Measurements from ENCODE around the gene CDK18.

Gene CDK18

GRCh38 chr1:205505076-205505729, 734 bp downstream of the CDK18 start:
- DNase-seq (ENCODE audit: low spot score), result peak; percentile 24

- peak; percentile 27 for DNase-seq (ENCODE audit: low spot score)
These were observed 1.3 kb downstream of the CDK18 start for GRCh38 chr1:205505791-205506190.

- DNase-seq (ENCODE audit: low spot score), result peak; percentile 30
These were observed 2.1 kb downstream of the CDK18 start for GRCh38 chr1:205506409-205507200.

GRCh38 chr1:205508227-205508714, 3.8 kb downstream of the CDK18 start:
- DNase-seq (ENCODE audit: low spot score), result no peak

GRCh38 chr1:205510308-205510950, 6.0 kb downstream of the CDK18 start:
- DNase-seq (ENCODE audit: low spot score), result peak; percentile 36

DNA sequence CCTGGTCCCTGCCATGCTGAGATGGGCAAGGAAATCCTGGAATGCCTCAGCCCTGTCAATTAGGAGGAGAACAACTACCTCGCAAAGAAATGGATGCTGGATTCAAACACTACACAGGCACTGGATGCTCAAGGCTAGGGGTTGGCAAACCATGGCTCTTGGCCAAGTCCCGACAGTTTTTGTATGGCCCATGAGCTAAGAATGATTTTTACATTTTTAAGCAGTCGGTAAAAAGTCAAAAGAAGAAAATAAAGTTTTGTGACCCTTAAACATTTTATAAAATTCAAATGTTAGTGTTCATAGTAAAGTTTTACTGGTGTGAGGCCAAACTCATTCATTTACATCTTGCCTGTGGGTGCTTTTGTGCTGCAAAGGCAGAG, 6.5 kb downstream of the CDK18 start:
- peak; percentile 44 for DNase-seq (ENCODE audit: low spot score)

GRCh38 chr1:205512059-205513045, 7.9 kb downstream of the CDK18 start:
- DNase-seq (ENCODE audit: low spot score), result peak; percentile 73

DNA sequence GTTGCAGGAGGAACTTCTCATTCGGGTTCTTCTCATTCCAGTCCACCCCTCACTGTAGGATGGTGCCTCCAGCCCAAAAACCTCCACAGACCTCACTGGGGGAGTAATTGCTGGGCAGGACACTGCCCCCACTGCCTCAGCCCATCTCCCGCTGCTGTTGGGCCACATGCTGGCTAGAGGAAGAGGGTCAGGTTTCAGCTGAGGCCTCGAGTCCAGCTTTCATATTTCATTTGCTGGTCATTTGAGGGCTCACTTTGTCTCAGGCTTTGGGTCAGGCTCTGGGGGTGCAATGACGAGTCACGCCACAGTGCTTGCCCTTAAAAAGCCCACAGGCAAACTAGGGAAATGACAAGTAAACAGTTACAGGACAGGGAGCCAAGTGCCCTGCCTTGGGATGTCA, 9.3 kb downstream of the CDK18 start:
- peak; percentile 10 for DNase-seq (ENCODE audit: low spot score)

- peak; percentile 12 for DNase-seq (ENCODE audit: low spot score)
These were observed 10.0 kb downstream of the CDK18 start for GRCh38 chr1:205514211-205515142.

DNA sequence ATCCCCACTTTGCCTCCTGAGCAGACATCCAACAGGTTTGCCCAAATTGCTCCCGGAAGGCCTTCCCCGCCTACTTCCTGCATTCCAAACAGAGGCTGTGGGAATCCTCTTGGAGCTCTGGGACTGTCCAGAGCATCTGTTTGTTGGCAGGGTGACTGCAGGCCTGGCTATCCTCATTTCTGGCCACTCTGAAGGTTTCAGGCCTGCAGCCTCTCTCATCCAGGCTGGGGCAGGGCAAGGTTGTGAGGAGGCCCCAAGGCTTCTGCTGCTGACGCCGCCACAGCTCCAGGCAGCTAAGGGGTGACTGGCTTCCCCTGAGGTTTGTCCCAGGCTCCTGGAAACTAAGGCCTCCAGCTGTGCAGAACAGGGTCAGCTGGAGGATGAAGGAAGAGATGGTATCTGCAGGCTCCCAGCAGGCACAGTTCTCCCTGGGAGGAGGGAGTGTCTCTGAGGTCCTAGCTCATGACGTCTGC, 11.3 kb downstream of the CDK18 start:
- peak; percentile 17 for DNase-seq (ENCODE audit: low spot score)

GRCh38 chr1:205516362-205516761, 11.9 kb downstream of the CDK18 start:
- no peak for DNase-seq (ENCODE audit: low spot score)

DNA sequence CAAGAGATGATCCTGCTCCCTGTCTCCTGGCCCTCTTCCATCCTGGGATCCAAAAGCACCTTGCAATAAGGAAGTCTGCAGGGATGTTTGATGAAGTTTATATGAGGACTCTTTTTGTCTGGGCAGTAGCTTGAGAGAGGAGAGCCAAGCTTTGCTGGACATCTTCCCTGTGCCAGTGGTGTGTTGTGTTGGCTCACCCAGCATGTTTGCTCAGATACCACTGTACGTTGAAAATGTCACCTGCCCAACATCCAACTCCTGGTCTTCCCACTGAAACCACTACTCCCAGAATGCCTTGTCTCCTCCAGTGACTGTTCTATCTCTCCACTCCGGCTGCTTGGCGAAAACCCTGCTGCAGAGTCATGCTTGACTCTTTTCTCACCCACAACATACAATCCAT, 12.8 kb downstream of the CDK18 start:
- peak; percentile 56 for DNase-seq (ENCODE audit: low spot score)

GRCh38 chr1:205517763-205518162, 13.3 kb downstream of the CDK18 start:
- DNase-seq (ENCODE audit: low spot score), result peak; percentile 51

DNA sequence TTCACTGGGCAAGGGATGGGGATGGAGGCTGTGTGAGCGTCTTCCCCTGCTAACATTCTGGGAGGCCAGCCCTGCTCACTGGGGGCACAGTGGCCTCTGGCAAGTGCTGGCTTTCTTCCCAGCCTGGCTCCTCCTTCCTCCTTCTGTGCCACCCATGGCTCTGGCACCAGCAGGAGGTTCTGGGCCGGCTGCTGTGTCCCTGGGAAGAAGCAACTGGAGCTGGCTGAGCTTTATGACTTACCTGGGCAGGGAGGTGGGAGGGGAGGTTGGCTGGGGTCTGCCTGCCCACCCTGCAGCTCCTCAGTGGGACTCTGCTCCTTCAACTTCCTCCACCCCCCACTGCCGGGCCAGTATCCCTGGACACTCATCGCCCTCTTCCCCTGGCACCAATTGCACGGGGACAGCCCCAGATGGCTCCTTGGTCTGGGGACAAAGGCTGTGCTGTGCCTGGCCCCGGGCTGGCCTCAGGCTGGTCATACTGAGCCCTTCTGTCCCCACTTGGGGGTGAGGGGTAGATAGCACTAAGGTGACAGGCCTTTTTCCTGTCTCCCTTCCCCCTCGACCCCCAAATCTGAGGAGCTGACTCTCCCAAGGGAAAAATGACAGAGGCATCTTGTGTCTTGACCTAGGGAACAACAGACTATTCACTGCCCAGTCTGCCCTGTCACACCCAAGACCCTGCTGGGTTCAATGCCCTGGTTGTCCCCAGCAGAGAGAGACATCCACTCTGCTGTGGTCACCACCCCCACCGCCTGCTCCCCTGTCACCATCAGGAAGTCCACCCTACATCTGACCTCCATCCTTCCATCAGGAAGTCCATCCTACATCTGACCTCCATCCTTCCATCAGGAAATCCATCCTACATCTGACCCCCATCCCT, 14.4 kb downstream of the CDK18 start:
- DNase-seq (ENCODE audit: low spot score), result peak; percentile 98

- DNase-seq (ENCODE audit: low spot score), result peak; percentile 88
These were observed 15.2 kb downstream of the CDK18 start for GRCh38 chr1:205519541-205520131.

DNA sequence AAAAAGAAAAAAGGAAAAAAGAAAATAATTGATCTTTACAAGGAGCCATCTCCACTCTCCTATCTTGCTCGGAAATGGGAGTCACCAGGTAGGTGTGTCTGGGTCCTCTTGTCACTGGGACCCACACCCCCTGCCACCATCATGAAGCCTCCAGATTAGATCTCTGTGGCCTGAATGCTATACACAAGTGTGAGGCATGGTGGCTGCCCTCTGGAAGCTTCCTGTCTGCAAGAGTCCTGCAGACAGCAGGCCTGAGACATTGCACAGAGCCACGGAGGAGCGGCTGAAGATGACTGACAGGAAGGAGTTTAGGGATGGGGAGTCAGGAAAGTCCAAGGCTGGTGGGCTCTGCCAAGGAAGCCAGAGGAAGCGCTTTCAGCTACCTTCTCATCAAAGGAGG, 16.2 kb downstream of the CDK18 start:
- no peak for DNase-seq (ENCODE audit: low spot score)

GRCh38 chr1:205521686-205522085, 17.2 kb downstream of the CDK18 start:
- peak; percentile 33 for DNase-seq (ENCODE audit: low spot score)

DNA sequence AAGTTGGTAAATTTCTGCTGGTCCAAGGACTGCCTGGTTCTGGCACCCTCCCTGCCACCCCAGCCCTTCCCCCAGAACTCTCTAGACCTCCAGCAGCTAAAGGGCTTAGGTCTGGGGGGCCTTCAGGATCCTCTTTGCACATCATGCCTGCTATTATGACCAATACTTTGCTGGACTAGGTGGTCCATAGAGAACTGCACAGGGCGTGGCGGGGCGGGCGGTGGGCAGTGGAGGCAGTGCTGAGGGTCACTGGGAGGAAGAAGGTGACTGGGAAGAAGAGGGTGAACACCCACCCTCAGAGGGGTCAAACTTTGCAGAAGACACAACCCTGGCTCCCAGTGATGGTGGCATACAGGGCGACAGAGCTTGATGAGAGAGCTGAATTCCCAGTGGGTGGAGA, 18.2 kb downstream of the CDK18 start:
- no peak for DNase-seq (ENCODE audit: low spot score)
